ENCODE measurements around the gene PDE6D. TPM values are rescaled to one million over a fixed set of nuclear protein-coding genes. Genes with fewer than 3 reads are reported as not detected.
A peak's percentile ranks its signal among the peaks of the same experiment; 100 is the strongest.

PDE6D gene
- total RNA-seq, 3 donors from 2014 or later: 24.2 to 28.5 (median 25.6) TPM

DNA sequence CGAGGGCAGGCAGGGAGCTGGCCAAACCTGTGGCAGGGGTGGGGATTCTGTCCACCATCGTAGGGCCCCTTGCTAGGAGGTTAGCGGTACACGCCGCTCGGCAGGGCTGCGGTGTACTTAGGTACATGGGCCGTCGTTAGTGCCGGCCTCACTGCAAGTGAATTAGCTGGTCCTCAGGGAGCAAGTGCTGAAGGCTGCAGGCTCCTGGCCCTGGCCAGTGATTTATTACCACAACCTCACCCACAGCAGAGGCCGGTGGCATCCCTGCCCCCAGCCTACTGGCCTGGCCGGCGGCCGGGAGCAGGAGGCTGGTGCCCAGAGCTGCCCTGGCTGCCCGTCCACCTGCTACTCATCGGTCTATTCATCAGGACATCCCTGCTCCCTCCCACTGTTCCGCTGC is 92.4 kb downstream of the PDE6D start:
- TF ChIP-seq CTCF (IDR thresholded peaks at IDR 0.05): no peak
- TF ChIP-seq POLR2A (IDR thresholded peaks at IDR 0.05): no peak
- TF ChIP-seq POLR2AphosphoS5 (IDR thresholded peaks at IDR 0.05): no peak
- H3K27me3 ChIP-seq: no peaks in the 10 kb centered on the region
- no peaks in the 10 kb centered on the region for H3K9me3 ChIP-seq
- no peak for DNase-seq (ENCODE audit: low spot score in 2 of 2)
- intact Hi-C loops (cut with DNase I; ENCODE audit: low total_unique reads): no loop called here
- H3K36me3 ChIP-seq: no peaks in the 10 kb centered on the region
- no peaks in the 10 kb centered on the region for H3K4me1 ChIP-seq
- no peak overlapping the region for H3K4me3 ChIP-seq
- no peak overlapping the region for H3K27ac ChIP-seq

DNA sequence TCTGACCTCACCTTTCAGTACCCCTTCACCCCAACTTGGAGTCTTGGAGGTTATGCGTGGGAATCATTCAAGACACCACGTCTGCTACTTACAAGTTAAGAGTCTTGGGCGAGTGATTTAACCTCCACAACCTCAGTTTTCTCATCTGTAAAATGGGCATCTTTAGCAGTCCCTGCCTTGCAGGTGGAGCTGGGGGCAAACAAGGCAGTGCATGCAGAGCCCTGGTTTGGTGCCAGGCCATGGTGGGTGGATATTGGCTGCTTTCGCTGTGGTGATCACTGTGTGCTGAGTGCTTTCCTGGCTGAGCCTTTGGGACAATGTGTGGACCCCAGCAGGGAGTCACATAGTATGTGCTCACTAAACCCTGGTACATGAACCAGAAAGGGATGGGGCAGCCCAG is 93.1 kb downstream of the PDE6D start:
- Histone ChIP-seq H3K4me3 (no peak overlapping the region), H3K9me3 (no peaks in the 10 kb centered on the region), H3K27me3 (no peaks in the 10 kb centered on the region), H3K4me1 (no peaks in the 10 kb centered on the region), H3K36me3 (no peaks in the 10 kb centered on the region), H3K27ac (no peak overlapping the region)
- no peak for DNase-seq (ENCODE audit: low spot score in 2 of 2)
- intact Hi-C loops (cut with DNase I; ENCODE audit: low total_unique reads): no loop called here
- no peak for TF ChIP-seq POLR2AphosphoS5 (IDR thresholded peaks at IDR 0.05)
- no peak for TF ChIP-seq CTCF (IDR thresholded peaks at IDR 0.05)
- no peak for TF ChIP-seq POLR2A (IDR thresholded peaks at IDR 0.05)

GRCh38 chr2:231687133-231687852 is 93.8 kb downstream of the PDE6D start:
- DNase-seq (ENCODE audit: low spot score in 2 of 2): no peak

DNA sequence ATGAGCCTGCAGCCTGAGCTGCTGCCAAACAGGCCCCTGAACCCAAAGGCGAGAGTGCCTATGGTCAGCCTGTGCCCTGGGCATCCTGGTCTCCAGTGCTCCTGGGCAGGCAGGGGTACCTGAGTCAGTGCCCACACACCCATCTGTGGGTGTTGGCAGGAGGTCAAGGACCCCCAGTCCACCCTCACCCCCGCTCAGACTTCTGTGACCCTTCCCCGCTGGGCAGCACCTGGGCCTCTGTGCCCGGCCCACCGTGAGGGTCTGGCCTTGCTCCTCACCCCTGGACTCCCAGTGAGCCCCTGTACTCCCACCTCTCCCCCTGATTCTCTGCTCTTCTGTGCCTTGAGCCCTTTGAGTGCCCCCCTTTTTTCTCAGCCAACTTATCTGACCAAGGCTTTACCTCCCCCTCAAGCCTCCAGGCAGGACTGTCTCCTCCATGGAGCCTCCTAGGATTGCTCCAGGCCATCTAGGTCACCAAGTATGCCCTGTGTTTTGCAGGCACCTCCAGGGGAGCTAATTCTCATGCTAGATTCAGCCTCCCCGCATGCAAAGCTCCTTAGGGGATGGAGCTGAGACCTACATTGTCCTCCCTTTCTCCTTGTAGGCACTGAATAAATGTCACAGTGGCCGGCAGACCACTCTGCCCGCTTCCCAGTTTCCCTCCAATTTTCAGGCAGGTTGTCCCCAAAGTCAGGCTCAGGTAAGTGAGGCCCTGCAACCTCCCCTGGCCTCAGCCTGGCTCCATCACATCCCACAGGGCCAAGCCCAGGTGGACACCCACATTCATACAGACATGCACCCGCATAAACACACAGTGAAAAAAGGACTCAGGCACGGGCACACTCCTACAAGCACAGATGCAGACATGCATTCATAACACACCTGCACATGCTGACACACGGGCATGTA is 94.6 kb downstream of the PDE6D start:
- intact Hi-C loops (cut with DNase I; ENCODE audit: low total_unique reads): no loop called here
- Histone ChIP-seq H3K27ac (no peak overlapping the region), H3K9me3 (no peaks in the 10 kb centered on the region), H3K27me3 (no peaks in the 10 kb centered on the region), H3K4me3 (no peak overlapping the region), H3K36me3 (no peaks in the 10 kb centered on the region), H3K4me1 (no peaks in the 10 kb centered on the region)
- TF ChIP-seq POLR2AphosphoS5 (IDR thresholded peaks at IDR 0.05): no peak
- TF ChIP-seq POLR2A (IDR thresholded peaks at IDR 0.05): no peak
- no peak for TF ChIP-seq CTCF (IDR thresholded peaks at IDR 0.05)
- DNase-seq (ENCODE audit: low spot score in 2 of 2): no peak

More at GRCh38 chr2:231687133-231687852, 93.8 kb downstream of the PDE6D start:
- Histone ChIP-seq H3K27me3 (no peaks in the 10 kb centered on the region), H3K9me3 (no peaks in the 10 kb centered on the region), H3K4me1 (no peaks in the 10 kb centered on the region), H3K4me3 (no peak overlapping the region), H3K27ac (no peak overlapping the region), H3K36me3 (no peaks in the 10 kb centered on the region)
- TF ChIP-seq POLR2A (IDR thresholded peaks at IDR 0.05): no peak
- peak in 1 of 3 donors; percentile 37 for TF ChIP-seq CTCF (IDR thresholded peaks at IDR 0.05)
- intact Hi-C loops (cut with DNase I; ENCODE audit: low total_unique reads): no loop called here
